ENCODE measurements around the gene NACA2.
"Not testable (repeated sequence)": the region's sequence is repeated elsewhere in the genome, so short reads cannot be mapped to it uniquely, and the experiment has no call there.

NACA2 gene

DNA sequence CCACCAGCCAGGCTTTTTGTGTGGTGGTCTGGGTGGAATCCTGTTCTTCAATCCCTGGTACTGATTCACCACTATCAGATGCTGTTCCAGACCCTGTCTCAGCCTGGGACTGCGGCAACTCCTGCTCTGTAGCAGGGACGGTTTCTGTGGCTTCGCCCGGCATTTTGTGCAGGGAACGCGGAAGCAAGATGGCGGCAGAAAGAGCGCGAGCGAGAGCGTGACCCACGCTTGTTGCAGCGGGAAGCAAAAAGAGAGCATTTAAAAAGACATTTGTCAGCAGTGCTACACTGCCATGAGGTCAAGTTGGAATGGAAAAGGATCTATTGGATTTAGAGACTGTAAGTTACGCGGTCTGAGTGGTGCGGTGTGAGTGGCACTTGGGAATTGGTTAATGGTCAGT is at the start of gene NACA2:
TSS of gene NACA2 (minus strand) at position 202 of the 400 bp plus-strand sequence. CDS start at position 163, 39 bp downstream.
- DNase-seq: no peak

- DNase-seq: no peak
Observed at GRCh38 chr17:61639818-61640217, 48.8 kb upstream of the NACA2 start.

DNA sequence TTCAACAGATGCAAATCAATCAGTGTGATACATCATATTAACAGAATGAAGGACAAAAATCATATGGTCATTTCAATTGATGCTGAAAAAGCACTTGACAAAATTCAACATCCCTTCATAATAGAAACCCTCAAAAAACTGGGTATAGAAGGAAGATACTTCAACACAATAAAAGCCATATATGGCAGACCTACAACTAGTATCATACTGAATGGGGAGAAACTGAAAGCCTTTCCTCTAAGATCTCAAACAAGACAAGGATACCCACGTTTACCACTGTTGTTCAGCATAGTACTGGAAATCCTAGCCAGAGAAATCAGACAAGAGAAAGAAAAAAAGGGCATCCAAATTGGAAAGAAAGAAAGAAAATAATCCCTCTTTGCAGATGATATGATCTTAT is 47.1 kb upstream of the NACA2 start:
- no peak for DNase-seq

DNA sequence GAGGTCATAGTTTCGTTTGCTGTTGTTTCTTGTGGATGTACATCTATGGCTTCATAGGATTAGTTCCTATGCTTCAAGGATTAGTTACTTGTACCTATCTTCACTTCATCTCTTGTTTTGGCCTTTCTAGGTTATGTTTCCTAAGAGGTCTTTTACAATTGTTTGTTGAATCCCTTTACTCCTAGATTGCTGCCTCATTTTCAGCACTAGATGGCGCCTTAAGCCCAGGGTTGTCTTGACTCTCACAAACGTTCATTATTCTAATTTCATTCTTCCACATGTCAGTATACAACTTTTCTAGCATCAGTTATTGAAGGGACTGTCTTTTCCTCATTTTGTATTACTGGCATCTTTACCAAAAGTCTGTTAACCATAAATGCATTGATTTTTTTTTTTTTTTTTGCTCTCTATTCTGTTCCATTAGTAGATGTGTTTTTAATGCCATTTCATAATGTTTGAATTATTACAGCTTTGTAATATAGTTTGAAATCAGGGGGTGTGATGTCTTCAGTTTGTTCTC is 45.0 kb upstream of the NACA2 start:
- DNase-seq: no peak

- DNase-seq: no peak
Observed at GRCh38 chr17:61634942-61635538, 44.0 kb upstream of the NACA2 start.

- no peak for DNase-seq
Observed at GRCh38 chr17:61634011-61634539, 43.1 kb upstream of the NACA2 start.

DNA sequence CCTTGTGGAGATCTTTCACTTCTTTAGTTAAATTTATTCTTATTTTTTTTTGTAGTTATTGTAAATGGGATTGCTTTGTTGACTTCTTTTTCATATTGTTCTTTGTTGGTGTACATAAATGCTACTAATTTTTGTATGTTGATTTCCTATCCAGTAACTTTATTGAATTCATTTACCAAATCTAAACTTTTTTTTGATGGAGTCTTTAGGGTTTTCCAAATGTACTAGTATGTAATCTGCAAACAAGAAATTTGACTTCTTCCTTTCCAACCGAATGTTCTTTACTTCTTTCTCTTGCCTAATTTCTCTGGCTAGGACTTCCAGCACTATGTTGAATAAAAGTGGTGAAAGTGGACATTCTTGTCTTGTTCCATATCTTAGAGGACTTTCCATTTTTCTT is 41.8 kb upstream of the NACA2 start:
- DNase-seq: no peak

DNA sequence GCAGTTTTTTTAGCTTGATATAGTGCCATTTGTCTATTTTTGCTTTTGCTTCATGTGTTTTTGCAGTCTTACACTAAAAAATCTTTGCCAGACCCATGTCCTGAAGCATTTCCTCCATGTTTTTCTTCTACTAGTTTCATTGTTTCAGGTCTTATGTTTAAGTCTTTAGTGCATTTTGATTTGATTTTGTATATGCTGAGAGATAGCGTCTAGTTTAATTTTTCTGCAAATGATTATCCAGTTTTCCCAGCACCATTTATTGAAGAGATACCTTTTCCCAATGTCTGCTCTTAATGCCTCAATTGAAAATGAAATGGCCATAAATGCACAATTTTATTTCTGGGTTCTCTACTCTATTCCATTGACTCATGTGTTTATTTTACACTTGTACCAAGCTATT is 40.8 kb upstream of the NACA2 start:
- DNase-seq: no peak

- DNase-seq: not testable (repeated sequence)
Observed at GRCh38 chr17:61628158-61628557, 37.1 kb upstream of the NACA2 start.

DNA sequence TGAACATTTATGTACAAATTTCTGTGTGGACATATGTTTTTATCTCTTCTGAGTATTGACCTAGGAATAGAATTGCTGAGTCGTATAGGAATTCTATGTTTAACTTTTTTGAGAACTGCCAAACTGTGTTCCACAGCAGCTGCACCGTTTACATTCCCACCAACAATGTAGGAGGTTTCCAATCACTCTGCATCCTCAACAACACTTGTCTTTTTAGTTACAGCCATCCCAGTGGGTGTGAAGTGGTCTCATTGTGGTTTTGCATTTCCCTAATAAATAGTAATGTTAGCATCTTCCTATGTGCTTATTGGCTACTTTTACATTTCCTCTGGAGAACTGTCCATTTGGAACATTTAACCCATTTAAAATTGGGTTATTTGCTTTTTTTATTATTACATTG is 36.6 kb upstream of the NACA2 start:
- no peak for DNase-seq

DNA sequence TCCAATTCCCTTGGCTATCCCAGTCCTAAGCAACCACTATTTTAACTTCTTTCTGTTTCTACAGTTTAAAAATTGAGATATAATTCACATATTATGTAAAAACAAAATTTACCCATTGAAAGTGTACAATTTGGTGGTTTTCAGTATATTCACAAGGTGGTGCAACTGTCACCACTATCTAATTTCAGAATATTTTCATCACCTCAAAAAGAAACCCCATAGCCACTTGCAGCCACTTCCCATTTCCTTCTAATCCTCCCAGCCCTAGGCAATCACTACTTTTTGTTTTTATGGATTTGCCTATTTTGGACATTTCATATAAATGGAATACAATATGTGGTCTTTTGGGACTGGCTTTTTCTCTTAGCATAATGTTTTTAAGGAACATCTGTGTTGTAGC is 36.1 kb upstream of the NACA2 start:
- no peak for DNase-seq

GRCh38 chr17:61625564-61625963 is 34.5 kb upstream of the NACA2 start:
- no peak for DNase-seq

DNA sequence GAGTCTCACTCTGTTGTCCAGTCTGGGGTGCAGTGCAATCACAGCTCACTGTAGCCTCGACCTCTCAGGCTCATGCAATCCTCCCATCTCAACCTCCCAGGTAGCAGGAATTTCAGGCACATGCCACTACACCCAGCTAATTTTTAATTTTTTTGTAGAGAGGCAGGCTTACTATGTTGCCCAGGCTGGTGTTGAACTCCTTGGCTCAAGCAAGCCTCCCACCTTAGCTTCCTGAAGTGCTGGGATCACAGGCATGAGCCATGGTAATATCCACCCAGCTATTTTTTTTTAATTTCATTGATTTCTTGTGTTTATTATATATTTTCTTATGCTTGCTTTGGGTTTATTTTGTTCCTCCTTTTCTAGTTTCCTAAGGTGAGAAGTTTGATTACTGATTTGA is 33.9 kb upstream of the NACA2 start:
- no peak for DNase-seq

- no peak for DNase-seq
Observed at GRCh38 chr17:61621317-61621716, 30.3 kb upstream of the NACA2 start.

DNA sequence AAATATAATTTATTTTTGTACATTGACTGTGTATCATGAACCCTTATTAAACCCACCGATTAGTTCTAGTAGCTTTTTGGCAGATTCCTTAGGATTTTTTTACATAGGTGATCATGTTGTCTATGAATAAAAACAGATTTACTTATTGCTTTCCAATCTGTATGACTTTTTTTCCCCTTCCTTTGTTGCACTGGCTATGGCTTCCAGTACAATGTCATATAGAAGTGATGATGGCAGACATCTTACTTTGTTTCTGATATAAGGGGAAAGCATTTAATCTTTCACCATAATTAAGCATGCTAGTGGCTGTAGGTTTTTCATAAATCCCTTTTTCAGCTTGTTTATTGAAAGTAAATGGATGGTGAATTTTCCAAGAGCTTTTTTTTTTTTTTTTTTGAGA is 28.9 kb upstream of the NACA2 start:
- DNase-seq: no peak

GRCh38 chr17:61619493-61619892 is 28.5 kb upstream of the NACA2 start:
- no peak for DNase-seq

DNA sequence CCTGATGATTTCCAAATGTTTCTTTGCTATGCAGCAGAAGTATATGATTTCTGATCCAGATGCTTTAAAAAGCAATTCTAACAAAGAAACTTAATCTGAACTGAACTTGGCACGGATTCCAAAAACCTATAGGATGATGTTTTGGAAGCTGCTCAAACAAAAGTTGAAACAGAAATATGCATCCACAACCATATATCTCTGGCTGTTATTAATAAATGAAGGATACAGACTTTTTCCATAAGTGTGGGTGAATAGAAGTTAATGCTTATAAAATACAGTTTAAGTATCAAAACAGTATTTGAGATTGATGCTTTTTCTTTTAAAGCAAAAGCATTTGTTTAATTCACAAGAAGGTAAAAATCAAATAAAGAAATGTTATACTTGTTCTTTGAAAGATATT is 27.9 kb upstream of the NACA2 start:
- no peak for DNase-seq

DNA sequence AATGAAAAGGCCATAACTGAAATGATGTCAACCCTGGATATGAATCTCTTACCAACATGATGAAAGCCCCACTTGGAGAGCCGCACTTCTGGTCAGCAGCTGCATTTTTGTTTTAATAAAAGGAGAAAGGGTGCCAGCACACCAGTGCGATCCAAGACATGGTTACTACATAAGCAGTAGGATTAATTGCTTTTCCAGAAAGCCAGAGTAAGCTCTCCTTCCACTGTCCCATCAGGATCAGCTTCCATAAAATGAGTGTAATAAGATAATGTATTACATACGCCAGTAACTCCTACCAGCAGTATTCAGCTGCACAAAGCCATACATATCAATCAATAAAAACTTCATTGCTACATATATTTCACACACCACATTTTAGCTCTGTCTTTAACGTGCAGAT is 26.3 kb upstream of the NACA2 start:
- DNase-seq: no peak

DNA sequence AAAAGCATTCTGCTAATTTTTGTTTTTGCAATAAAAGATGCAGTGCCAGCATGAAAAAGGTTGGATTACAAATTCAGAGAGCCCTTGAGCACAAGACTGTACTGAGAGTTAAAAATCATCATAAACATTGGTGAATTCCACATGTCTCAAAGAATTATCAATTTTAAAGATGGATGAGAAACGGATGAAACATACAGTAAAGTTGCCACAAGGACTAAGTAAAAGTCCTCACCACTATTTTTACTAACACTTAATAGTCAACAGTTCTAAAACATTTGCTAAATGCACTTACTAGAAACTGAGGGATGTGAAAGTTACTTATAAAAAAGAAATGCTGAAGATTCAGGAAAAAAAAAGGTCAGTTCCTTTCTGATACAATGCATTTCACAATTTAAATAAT is 25.8 kb upstream of the NACA2 start:
- DNase-seq: no peak

DNA sequence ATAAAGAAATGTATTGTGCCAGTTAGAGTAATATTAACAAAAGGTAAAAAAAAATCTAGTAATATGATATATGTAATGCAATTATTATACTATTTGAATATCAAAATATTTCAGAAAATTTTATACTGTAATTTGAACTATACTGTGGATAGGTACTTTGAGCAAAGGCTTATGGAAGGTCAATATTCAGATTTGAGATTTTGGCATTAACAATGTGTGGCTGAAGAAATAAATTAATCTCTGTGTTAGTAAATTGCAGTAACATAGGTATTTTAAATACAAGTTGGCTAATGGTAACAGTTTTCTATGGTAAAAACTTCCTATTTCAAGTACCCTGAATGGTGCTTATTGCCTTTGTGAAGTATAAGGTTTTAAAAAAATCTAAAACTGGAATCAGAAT is 23.2 kb upstream of the NACA2 start:
- no peak for DNase-seq

DNA sequence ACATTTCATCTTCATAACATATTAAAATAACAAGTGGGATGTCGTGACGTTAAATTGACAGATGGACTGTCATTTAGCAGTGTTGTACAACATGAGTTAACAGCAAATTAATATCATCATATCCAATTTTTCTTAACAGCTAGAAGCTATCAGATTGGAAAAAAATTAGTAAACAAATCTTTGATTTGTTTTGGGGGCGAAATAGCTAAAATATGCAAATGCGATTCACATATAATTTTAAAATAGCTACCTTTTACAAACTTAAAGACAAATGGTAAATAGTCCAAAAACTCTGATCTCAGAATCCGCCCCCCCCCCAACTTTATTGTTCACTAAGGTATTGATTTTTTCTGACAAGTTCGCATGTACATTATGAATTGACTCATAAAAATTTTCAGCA is 20.3 kb upstream of the NACA2 start:
- no peak for DNase-seq

- no peak for DNase-seq
Observed at GRCh38 chr17:61605692-61606091, 14.7 kb upstream of the NACA2 start.

GRCh38 chr17:61601297-61601696 is 10.3 kb upstream of the NACA2 start:
- DNase-seq: no peak

- no peak for DNase-seq
Observed at GRCh38 chr17:61600621-61601020, 9.6 kb upstream of the NACA2 start.

- DNase-seq: no peak
Observed at GRCh38 chr17:61599608-61600007, 8.6 kb upstream of the NACA2 start.
